Left renal cortex interstitium (tissue), 4 donors: Measurements from ENCODE around the gene GATAD1. TPM values are rescaled to one million over a fixed set of nuclear protein-coding genes. Genes with fewer than 3 reads are reported as not detected.
"Not testable (repeated sequence)": the region's sequence is repeated elsewhere in the genome, so short reads cannot be mapped to it uniquely, and the experiment has no call there.

Experiments used
- DNase-seq, 4 donors: peaks; one replicate each; pipeline ENCODE4 v3.0.0-alpha.2; 2013; ENCODE audit warnings: low read depth in 4 of 4, low spot score in 2 of 4, missing footprints in 1 of 4
- polyA plus RNA-seq, 4 donors: library from polyadenylated mRNA; unstranded; fragments of 120-200 nt; gene quantifications; one replicate each; pipeline ENCODE4 v1.2.1, GENCODE V29; 2013; ENCODE audit not compliant: insufficient read length in 4 of 4

GATAD1 gene
- polyA plus RNA-seq, 4 donors = 29.5 to 74.9 (median 44.2) TPM

GRCh38 chr7:92478711-92479110 lies 31.4 kb downstream of the GATAD1 start:
- no peak for DNase-seq

GRCh38 chr7:92479146-92479545 lies 31.9 kb downstream of the GATAD1 start:
- not testable (repeated sequence) for DNase-seq

GRCh38 chr7:92483624-92484023 lies 36.3 kb downstream of the GATAD1 start:
- not testable (repeated sequence) for DNase-seq

GRCh38 chr7:92484226-92484625 lies 36.9 kb downstream of the GATAD1 start:
- not testable (repeated sequence) for DNase-seq

- DNase-seq = no peak
Observed at GRCh38 chr7:92485267-92485892, 38.1 kb downstream of the GATAD1 start.

- DNase-seq = no peak
Observed at GRCh38 chr7:92485974-92486373, 38.7 kb downstream of the GATAD1 start.

- no peak for DNase-seq
Observed at GRCh38 chr7:92487804-92488203, 40.5 kb downstream of the GATAD1 start.

- no peak for DNase-seq
Observed at GRCh38 chr7:92489634-92490033, 42.4 kb downstream of the GATAD1 start.

- DNase-seq = no peak
Observed at GRCh38 chr7:92496876-92497275, 49.6 kb downstream of the GATAD1 start.

- DNase-seq = no peak
Observed at GRCh38 chr7:92498557-92498956, 51.3 kb downstream of the GATAD1 start.

- no peak for DNase-seq
Observed at GRCh38 chr7:92503767-92504166, 56.5 kb downstream of the GATAD1 start.

- DNase-seq = no peak
Observed at GRCh38 chr7:92504563-92504962, 57.3 kb downstream of the GATAD1 start.

GRCh38 chr7:92506363-92506762 lies 59.1 kb downstream of the GATAD1 start:
- DNase-seq = no peak

- DNase-seq = no peak
Observed at GRCh38 chr7:92508946-92509345, 61.7 kb downstream of the GATAD1 start.

Other genes starting within 250 kb of the GATAD1 start
- gene KRIT1, start 201.6 kb upstream of the GATAD1 start, polyA plus RNA-seq = 10 to 100 TPM; 41.7 to 64.6 (median 48.8) TPM
- 10 to 100 TPM; 35.1 to 56.0 (median 44.9) TPM for gene ANKIB1, start 201.5 kb upstream of the GATAD1 start, polyA plus RNA-seq
- gene ERVW-1, start 30.5 kb downstream of the GATAD1 start, polyA plus RNA-seq = 1 to 10 TPM in 2 of 4 donors, under 1 TPM in 2; 0.30 to 2.9 (median 1.4) TPM
- gene PEX1, start 81.0 kb downstream of the GATAD1 start, polyA plus RNA-seq = 10 to 100 TPM; 28.3 to 58.6 (median 37.9) TPM
- gene RBM48, start 81.3 kb downstream of the GATAD1 start, polyA plus RNA-seq = 10 to 100 TPM; 14.3 to 19.6 (median 17.1) TPM
- 10 to 100 TPM; 37.7 to 57.2 (median 50.2) TPM for gene FAM133B, start 142.9 kb downstream of the GATAD1 start, polyA plus RNA-seq